Measurements from ENCODE around the gene ZCCHC8. TPM values are rescaled to one million over a fixed set of nuclear protein-coding genes. Genes with fewer than 3 reads are reported as not detected.

The ZCCHC8 gene
- total and polyA plus RNA-seq, 8 donors, result 7.8 to 110 (median 21.7) TPM

DNA sequence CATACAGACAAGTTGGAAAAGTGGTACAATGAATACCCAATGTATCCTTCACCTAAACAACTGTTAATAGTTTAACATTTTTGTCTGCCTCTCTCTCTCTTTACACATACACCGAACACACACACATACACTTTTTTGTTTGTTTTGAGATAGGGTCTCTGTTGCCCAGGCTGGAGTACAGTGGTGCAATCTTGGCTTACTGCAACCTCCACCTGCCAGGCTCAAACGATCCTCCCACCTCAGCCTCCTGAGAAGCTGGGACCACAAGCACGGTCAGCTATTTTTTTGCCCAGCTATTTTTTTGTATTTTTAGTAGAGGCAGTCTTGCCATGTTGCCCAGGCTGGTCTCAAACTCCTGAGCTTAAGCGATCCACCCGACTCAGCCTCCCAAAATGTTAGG lies 16.8 kb downstream of the ZCCHC8 start:
- 75 to 85% (median 82%) methylated on average over 5 of the region's 5 CpGs for WGBS, 5 donors
- intact Hi-C loops (cut with DNase I; ENCODE audit: low total_unique reads), result no loop called here
- DNase-seq, result no peak
- H3K9me3 ChIP-seq, result no peaks in the 10 kb centered on the region
- no peaks in the 10 kb centered on the region for H3K27me3 ChIP-seq
- H3K27ac ChIP-seq, result no peak overlapping the region
- H3K36me3 ChIP-seq, result peaks cover 66 to 100% (median 100%) of the 10 kb centered on the region in 4 donors
- H3K4me3 ChIP-seq, result no peak overlapping the region
- no peak for TF ChIP-seq EP300 (IDR thresholded peaks at IDR 0.05)
- no peak for TF ChIP-seq POLR2AphosphoS5 (IDR thresholded peaks at IDR 0.05)
- TF ChIP-seq POLR2A (IDR thresholded peaks at IDR 0.05), result no peak
- peaks cover 0 to 9% (median 1%) of the 10 kb centered on the region in 4 donors for H3K4me1 ChIP-seq

DNA sequence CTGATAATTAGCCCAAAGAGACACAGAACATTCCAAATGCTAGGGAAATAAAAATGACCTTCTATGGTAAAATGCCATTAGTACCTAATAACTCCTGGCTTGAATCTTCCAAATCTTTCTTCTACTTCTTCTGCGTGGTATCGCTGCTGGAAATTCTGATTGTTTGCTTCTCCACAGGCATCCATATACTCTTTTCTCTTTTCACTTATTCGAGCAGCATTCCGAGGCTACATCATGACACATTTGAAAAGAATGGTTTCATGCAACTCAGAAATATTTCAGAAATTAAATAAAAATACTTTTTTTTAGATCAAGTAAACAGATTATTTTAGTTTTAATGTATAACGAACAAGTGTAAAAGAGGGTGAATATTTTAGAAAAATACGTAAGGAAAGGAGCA lies 18.9 kb downstream of the ZCCHC8 start:
- Histone ChIP-seq H3K4me1 (no peaks in the 10 kb centered on the region), H3K9me3 (no peaks in the 10 kb centered on the region), H3K27ac (no peak overlapping the region), H3K27me3 (no peaks in the 10 kb centered on the region), H3K4me3 (no peak overlapping the region), H3K36me3 (peaks cover 68 to 100% (median 100%) of the 10 kb centered on the region in 4 donors)
- TF ChIP-seq EP300 (IDR thresholded peaks at IDR 0.05), result no peak
- no peak for TF ChIP-seq POLR2A (IDR thresholded peaks at IDR 0.05)
- TF ChIP-seq POLR2AphosphoS5 (IDR thresholded peaks at IDR 0.05), result no peak
- TF ChIP-seq, protein P1, sequence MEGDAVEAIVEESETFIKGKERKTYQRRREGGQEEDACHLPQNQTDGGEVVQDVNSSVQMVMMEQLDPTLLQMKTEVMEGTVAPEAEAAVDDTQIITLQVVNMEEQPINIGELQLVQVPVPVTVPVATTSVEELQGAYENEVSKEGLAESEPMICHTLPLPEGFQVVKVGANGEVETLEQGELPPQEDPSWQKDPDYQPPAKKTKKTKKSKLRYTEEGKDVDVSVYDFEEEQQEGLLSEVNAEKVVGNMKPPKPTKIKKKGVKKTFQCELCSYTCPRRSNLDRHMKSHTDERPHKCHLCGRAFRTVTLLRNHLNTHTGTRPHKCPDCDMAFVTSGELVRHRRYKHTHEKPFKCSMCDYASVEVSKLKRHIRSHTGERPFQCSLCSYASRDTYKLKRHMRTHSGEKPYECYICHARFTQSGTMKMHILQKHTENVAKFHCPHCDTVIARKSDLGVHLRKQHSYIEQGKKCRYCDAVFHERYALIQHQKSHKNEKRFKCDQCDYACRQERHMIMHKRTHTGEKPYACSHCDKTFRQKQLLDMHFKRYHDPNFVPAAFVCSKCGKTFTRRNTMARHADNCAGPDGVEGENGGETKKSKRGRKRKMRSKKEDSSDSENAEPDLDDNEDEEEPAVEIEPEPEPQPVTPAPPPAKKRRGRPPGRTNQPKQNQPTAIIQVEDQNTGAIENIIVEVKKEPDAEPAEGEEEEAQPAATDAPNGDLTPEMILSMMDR (IDR thresholded peaks at IDR 0.05), result no peak
- no peak for DNase-seq
- 93 to 97% (median 95%) methylated on average over 6 of the region's 6 CpGs for WGBS, 5 donors
- intact Hi-C loops (cut with DNase I; ENCODE audit: low total_unique reads), result no loop called here

GRCh38 chr12:122480753-122481152 lies 20.0 kb downstream of the ZCCHC8 start:
- Histone ChIP-seq H3K27me3 (no peaks in the 10 kb centered on the region), H3K4me3 (no peak overlapping the region), H3K36me3 (peaks cover 70 to 100% (median 100%) of the 10 kb centered on the region in 4 donors), H3K27ac (no peak overlapping the region), H3K4me1 (no peaks in the 10 kb centered on the region), H3K9me3 (no peaks in the 10 kb centered on the region)
- WGBS, 5 donors, result 95 to 98% (median 97%) methylated on average over 8 of the region's 8 CpGs
- intact Hi-C loops (cut with DNase I; ENCODE audit: low total_unique reads), result no loop called here
- TF ChIP-seq EP300 (IDR thresholded peaks at IDR 0.05) (no peak), POLR2A (IDR thresholded peaks at IDR 0.05) (no peak)
- TF ChIP-seq, protein P1 (IDR thresholded peaks at IDR 0.05), result no peak
- no peak for DNase-seq

GRCh38 chr12:122474324-122474716 lies 26.4 kb downstream of the ZCCHC8 start:
- H3K4me3 ChIP-seq, result no peak overlapping the region
- H3K27me3 ChIP-seq, result no peaks in the 10 kb centered on the region
- no peak for DNase-seq
- WGBS, 5 donors, result 87 to 100% (median 91%) methylated on average over 2 of the region's 2 CpGs
- no peak overlapping the region for H3K27ac ChIP-seq
- H3K9me3 ChIP-seq, result no peaks in the 10 kb centered on the region
- intact Hi-C loops (cut with DNase I; ENCODE audit: low total_unique reads), result loop anchor here (5.0 kb wide), 1 partner anchor 77 kb away; no protein-coding TSS in a partner anchor
- H3K36me3 ChIP-seq, result peaks cover 54 to 72% (median 72%) of the 10 kb centered on the region in 4 donors
- no peak for TF ChIP-seq EP300 (IDR thresholded peaks at IDR 0.05)
- H3K4me1 ChIP-seq, result peaks cover 5 to 13% (median 9%) of the 10 kb centered on the region in 4 donors

GRCh38 chr12:122473543-122474323 lies 27.0 kb downstream of the ZCCHC8 start:
- H3K27me3 ChIP-seq, result no peaks in the 10 kb centered on the region
- no peak for TF ChIP-seq POLR2A (IDR thresholded peaks at IDR 0.05)
- TF ChIP-seq POLR2AphosphoS5 (IDR thresholded peaks at IDR 0.05), result no peak
- TF ChIP-seq, protein P1 (IDR thresholded peaks at IDR 0.05), result no peak
- no peak for TF ChIP-seq EP300 (IDR thresholded peaks at IDR 0.05)
- intact Hi-C loops (cut with DNase I; ENCODE audit: low total_unique reads), result loop anchor here (5.0 kb wide), 1 partner anchor 76 kb away; no protein-coding TSS in a partner anchor
- H3K36me3 ChIP-seq, result peaks cover 49 to 67% (median 66%) of the 10 kb centered on the region in 4 donors
- 73 to 81% (median 77%) methylated on average over 19 of the region's 19 CpGs for WGBS, 5 donors
- peak overlapping the region in 1 of 5 donors; percentile 14 for H3K27ac ChIP-seq
- H3K4me3 ChIP-seq, result no peak overlapping the region
- H3K4me1 ChIP-seq, result peaks cover 5 to 13% (median 9%) of the 10 kb centered on the region in 4 donors
- H3K9me3 ChIP-seq, result no peaks in the 10 kb centered on the region
- peak in 1 of 2 donors; percentile 23 for DNase-seq

All from stomach (tissue), 9 donors.